Nephron progenitor cell (in vitro differentiated cells): Measurements from ENCODE around the gene SLC10A4.
"Not testable (repeated sequence)": the region's sequence is repeated elsewhere in the genome, so short reads cannot be mapped to it uniquely, and the experiment has no call there.

Experiments
- DNase-seq: peaks from one replicate; pipeline ENCODE4 v3.0.0; 2021
- H3K27ac Mint-ChIP-seq: 2 replicates; pipeline ENCODE4 v1.8.0; 2021; ENCODE audit warnings: mild to moderate bottlenecking, moderate library complexity, mixed read lengths
- H3K27me3 Mint-ChIP-seq: 2 replicates; pipeline ENCODE4 v1.8.0; 2021; ENCODE audit warnings: mild to moderate bottlenecking, low read depth, mixed read lengths; ENCODE audit not compliant: poor library complexity
- H3K36me3 Mint-ChIP-seq: 2 replicates; pipeline ENCODE4 v1.8.0; 2021; ENCODE audit warnings: low read depth, mixed read lengths
- H3K4me1 Mint-ChIP-seq: 2 replicates; pipeline ENCODE4 v1.8.0; 2021; ENCODE audit warnings: mixed read lengths
- H3K4me3 Mint-ChIP-seq: 2 replicates; pipeline ENCODE4 v1.8.0; 2021; ENCODE audit warnings: mild to moderate bottlenecking, moderate library complexity, mixed read lengths
- H3K9me3 Mint-ChIP-seq: 2 replicates; pipeline ENCODE4 v1.8.0; 2021; ENCODE audit warnings: mild to moderate bottlenecking, moderate library complexity, mixed read lengths
- TF ChIP-seq, protein P1 (sequence below): fragments of 200-600 bp; sonication (generic); IDR thresholded peaks from 2 replicates; pipeline ENCODE4 v1.5.0; 2021; ENCODE audit warnings: antibody characterized with exemption

The SLC10A4 gene

DNA sequence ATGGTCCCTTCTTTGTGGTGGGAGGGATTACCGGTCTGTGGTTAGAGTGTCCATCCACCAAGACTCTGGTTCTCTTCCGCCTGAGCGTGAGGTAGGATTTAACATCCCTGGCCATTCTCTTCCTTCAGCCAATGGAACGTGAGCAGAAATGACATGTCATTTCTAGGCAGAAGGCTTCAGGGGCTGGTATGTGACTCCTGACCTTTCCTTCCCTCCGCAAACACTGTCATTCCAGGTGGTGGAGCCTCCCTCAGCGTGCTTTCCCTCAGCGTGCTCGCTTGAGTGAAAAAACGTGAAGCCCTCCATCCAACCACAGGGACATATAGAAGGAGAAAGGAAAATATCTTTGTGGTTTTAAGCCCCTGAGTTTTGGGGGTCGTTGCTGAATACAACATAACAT is 34.0 kb upstream of the SLC10A4 start:
- no peaks in the 10 kb centered on the region for H3K36me3 Mint-ChIP-seq
- TF ChIP-seq, protein P1, sequence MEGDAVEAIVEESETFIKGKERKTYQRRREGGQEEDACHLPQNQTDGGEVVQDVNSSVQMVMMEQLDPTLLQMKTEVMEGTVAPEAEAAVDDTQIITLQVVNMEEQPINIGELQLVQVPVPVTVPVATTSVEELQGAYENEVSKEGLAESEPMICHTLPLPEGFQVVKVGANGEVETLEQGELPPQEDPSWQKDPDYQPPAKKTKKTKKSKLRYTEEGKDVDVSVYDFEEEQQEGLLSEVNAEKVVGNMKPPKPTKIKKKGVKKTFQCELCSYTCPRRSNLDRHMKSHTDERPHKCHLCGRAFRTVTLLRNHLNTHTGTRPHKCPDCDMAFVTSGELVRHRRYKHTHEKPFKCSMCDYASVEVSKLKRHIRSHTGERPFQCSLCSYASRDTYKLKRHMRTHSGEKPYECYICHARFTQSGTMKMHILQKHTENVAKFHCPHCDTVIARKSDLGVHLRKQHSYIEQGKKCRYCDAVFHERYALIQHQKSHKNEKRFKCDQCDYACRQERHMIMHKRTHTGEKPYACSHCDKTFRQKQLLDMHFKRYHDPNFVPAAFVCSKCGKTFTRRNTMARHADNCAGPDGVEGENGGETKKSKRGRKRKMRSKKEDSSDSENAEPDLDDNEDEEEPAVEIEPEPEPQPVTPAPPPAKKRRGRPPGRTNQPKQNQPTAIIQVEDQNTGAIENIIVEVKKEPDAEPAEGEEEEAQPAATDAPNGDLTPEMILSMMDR, result no peak
- H3K4me1 Mint-ChIP-seq, result no peaks in the 10 kb centered on the region
- H3K27ac Mint-ChIP-seq, result no peak overlapping the region
- DNase-seq, result no peak
- peaks cover 5% of the 10 kb centered on the region for H3K27me3 Mint-ChIP-seq
- no peaks in the 10 kb centered on the region for H3K9me3 Mint-ChIP-seq
- H3K4me3 Mint-ChIP-seq, result no peak overlapping the region

- Mint-ChIP-seq H3K36me3 (no peaks in the 10 kb centered on the region), H3K9me3 (no peaks in the 10 kb centered on the region), H3K4me1 (no peaks in the 10 kb centered on the region), H3K4me3 (no peak overlapping the region), H3K27me3 (peaks cover 5% of the 10 kb centered on the region), H3K27ac (no peak overlapping the region)
- TF ChIP-seq, protein P1, result no peak
- DNase-seq, result no peak
These were observed 32.4 kb upstream of the SLC10A4 start for GRCh38 chr4:48450740-48451139.

GRCh38 chr4:48451656-48452055 is 31.5 kb upstream of the SLC10A4 start:
- not testable (repeated sequence) for H3K36me3 Mint-ChIP-seq, H3K27me3 Mint-ChIP-seq, H3K27ac Mint-ChIP-seq

DNA sequence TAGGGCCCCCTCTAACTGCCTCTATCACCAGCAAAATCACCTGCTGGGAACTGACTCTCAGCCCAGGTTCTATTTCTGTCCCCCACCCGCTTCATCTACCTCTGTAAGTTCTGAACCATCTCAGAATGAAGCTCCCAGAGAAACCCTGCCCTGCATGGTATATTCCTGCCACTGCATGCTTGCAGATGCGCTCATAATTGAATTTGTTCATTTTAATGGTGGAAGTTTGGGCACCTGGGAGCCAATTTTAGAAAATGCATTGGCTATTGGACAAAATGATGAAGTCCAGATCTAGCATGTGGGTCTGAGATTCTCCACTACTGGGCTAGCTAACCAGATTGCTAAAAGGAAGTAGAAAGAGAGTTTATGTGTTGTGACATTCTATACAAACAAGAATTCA is 28.6 kb upstream of the SLC10A4 start:
- Mint-ChIP-seq H3K9me3 (peaks cover 16% of the 10 kb centered on the region), H3K4me1 (no peaks in the 10 kb centered on the region), H3K4me3 (no peak overlapping the region), H3K27me3 (no peaks in the 10 kb centered on the region), H3K27ac (no peak overlapping the region), H3K36me3 (no peaks in the 10 kb centered on the region)
- TF ChIP-seq, protein P1, result no peak
- DNase-seq, result no peak

More at GRCh38 chr4:48451656-48452055, 31.5 kb upstream of the SLC10A4 start:
- not testable (repeated sequence) for DNase-seq, H3K4me3 Mint-ChIP-seq, H3K4me1 Mint-ChIP-seq, H3K9me3 Mint-ChIP-seq

DNA sequence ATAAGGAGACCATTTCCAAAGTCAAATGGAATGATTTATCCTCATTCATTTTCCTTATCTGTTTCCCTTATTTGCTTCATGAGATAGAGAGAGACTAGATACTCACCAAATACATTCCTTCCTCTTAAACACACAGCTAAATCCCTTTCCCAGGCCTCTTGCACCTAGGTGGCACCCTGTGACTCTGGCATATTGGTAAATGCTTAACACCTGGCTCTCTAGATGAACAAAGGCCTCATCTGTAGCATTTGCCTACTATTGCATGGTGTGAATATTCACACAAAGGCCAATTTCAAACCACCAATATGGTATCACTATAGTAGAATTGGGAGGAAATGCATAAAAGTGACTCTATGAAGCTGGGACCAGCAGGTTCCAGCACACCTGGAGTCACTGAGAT is 22.1 kb upstream of the SLC10A4 start:
- TF ChIP-seq, protein P1, result no peak
- DNase-seq, result no peak
- Mint-ChIP-seq H3K36me3 (no peaks in the 10 kb centered on the region), H3K4me1 (no peaks in the 10 kb centered on the region), H3K27me3 (peaks cover 6% of the 10 kb centered on the region), H3K9me3 (peaks cover 16% of the 10 kb centered on the region), H3K4me3 (no peak overlapping the region), H3K27ac (no peak overlapping the region)

- peaks cover 2% of the 10 kb centered on the region for H3K9me3 Mint-ChIP-seq
- DNase-seq, result no peak
- TF ChIP-seq, protein P1, result no peak
- no peak overlapping the region for H3K4me3 Mint-ChIP-seq
- peaks cover 6% of the 10 kb centered on the region for H3K27me3 Mint-ChIP-seq
- no peak overlapping the region for H3K27ac Mint-ChIP-seq
- no peaks in the 10 kb centered on the region for H3K4me1 Mint-ChIP-seq
- H3K36me3 Mint-ChIP-seq, result no peaks in the 10 kb centered on the region
These were observed 20.8 kb upstream of the SLC10A4 start for GRCh38 chr4:48462363-48462762.
